Peyer's patch (tissue), 4 donors: ENCODE results near the gene PDGFA. TPM values are rescaled to one million over a fixed set of nuclear protein-coding genes. Genes with fewer than 3 reads are reported as not detected.
A peak's percentile ranks its signal among the peaks of the same experiment; 100 is the strongest.

Experiments used
- DNase-seq, 3 donors: peaks; one replicate each; pipeline ENCODE4 v3.0.0-alpha.2; 2017 to 2019
- H3K27ac ChIP-seq, 4 donors: fragments of 200-600 bp; sonication (generic); one replicate each; pipeline ENCODE4 v1.5.1; 2016 to 2019
- H3K27me3 ChIP-seq, 2 donors: fragments of 200-600 bp; sonication (generic); one replicate each; pipeline ENCODE4 v1.5.1; 2019
- H3K36me3 ChIP-seq, 3 donors: fragments of 200-600 bp; sonication (generic); one replicate each; pipeline ENCODE4 v1.5.1; 2016 to 2019
- H3K4me1 ChIP-seq, 4 donors: fragments of 200-600 bp; sonication (generic); one replicate each; pipeline ENCODE4 v1.5.1; 2016 to 2019
- H3K4me3 ChIP-seq, 4 donors: fragments of 200-600 bp; sonication (generic); 1 replicate in 3 of 4; 2 replicates in 1 of 4; pipeline ENCODE4 v1.5.1; 2016 to 2019; ENCODE audit warnings: mild to moderate bottlenecking in 1 of 4
- H3K9me3 ChIP-seq, 4 donors: fragments of 200-600 bp; sonication (generic); one replicate each; pipeline ENCODE4 v1.5.1; 2016 to 2019; ENCODE audit warnings: mild to moderate bottlenecking in 1 of 4
- POLR2A ChIP-seq, 2 donors: fragments of 450-650 bp; IDR thresholded peaks; one replicate each; pipeline ENCODE4 v1.5.1; 2017; ENCODE audit warnings: antibody characterized with exemption in 2 of 2, mild to moderate bottlenecking in 2 of 2, moderate library complexity in 2 of 2
- total RNA-seq, 4 donors: library from RNA; depleted of rRNA; stranded (reverse); fragments of >200 nt; gene quantifications; one replicate each; pipeline ENCODE4 v1.1.0, GENCODE V29; 2016
- TF ChIP-seq, protein P1 (sequence below), 6 experiments: fragments of 450-650 bp in 4 of 6; fragments of 200-600 bp in 2 of 6; sonication (generic) in 1 of 6; IDR thresholded peaks; one replicate each; pipeline ENCODE4 v1.5.1; 2017 to 2019; ENCODE audit warnings: antibody characterized with exemption in 6 of 6, mild to moderate bottlenecking in 3 of 6, moderate library complexity in 1 of 6

PDGFA gene
- total RNA-seq, 4 donors from 2014 or later = 5.8 to 97.8 (median 59.4) TPM

DNA sequence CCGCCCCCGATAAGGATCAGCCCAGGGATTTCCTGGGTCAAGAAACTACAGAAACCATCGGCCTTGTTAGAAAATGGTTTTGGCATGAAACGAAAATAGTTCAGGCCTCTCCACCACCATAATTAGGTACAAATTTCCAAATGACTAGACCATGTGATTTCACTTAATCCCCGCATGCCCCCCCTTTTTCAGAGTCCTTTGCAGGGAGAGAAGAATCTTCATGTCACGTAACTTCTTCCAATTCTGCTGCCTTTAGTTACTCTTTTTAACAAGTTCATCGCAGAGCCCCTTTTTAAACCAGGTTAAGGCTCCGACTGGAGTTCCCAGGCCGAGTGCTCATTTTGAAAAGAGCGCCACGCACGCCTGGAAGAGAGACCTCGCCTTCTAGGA lies 3.4 kb downstream of the PDGFA start:
- no peak for TF ChIP-seq POLR2A (IDR thresholded peaks at IDR 0.05)
- TF ChIP-seq, protein P1, sequence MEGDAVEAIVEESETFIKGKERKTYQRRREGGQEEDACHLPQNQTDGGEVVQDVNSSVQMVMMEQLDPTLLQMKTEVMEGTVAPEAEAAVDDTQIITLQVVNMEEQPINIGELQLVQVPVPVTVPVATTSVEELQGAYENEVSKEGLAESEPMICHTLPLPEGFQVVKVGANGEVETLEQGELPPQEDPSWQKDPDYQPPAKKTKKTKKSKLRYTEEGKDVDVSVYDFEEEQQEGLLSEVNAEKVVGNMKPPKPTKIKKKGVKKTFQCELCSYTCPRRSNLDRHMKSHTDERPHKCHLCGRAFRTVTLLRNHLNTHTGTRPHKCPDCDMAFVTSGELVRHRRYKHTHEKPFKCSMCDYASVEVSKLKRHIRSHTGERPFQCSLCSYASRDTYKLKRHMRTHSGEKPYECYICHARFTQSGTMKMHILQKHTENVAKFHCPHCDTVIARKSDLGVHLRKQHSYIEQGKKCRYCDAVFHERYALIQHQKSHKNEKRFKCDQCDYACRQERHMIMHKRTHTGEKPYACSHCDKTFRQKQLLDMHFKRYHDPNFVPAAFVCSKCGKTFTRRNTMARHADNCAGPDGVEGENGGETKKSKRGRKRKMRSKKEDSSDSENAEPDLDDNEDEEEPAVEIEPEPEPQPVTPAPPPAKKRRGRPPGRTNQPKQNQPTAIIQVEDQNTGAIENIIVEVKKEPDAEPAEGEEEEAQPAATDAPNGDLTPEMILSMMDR (IDR thresholded peaks at IDR 0.05) = no peak
- H3K4me3 ChIP-seq = peak overlapping the region in 3 of 4 donors; percentile 55 to 79 (median 72)
- H3K27me3 ChIP-seq = no peaks in the 10 kb centered on the region
- DNase-seq = no peak
- H3K4me1 ChIP-seq = peaks cover 3 to 68% (median 25%) of the 10 kb centered on the region in 4 donors
- H3K36me3 ChIP-seq = peaks cover 0 to 7% (median 0%) of the 10 kb centered on the region in 3 donors
- H3K9me3 ChIP-seq = no peaks in the 10 kb centered on the region
- peak overlapping the region in 3 of 4 donors; percentile 85 to 99 (median 95) for H3K27ac ChIP-seq

DNA sequence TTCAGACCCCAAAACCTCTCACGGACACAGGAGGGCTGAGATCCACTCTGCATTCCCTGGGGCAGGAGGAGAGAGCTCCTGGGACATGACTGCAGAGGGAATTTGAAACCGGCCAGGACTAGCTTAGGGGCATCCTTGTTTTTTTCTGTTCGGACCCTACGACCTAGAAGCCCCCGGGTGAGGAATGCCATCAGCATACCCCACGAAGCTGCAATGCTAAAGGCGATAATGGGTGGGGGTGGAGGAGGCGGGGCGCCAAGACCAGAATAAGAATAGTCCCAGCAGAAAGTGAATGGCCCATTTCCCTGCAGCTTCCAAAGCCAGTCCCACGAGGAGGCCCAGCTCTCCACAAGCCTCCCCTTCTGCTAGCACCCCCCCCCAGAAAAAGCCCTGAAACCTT lies 4.0 kb downstream of the PDGFA start:
- H3K27ac ChIP-seq = peak overlapping the region in 2 of 4 donors; percentile 95 to 99
- H3K27me3 ChIP-seq = no peaks in the 10 kb centered on the region
- peak overlapping the region in 1 of 4 donors; percentile 72 for H3K4me3 ChIP-seq
- H3K36me3 ChIP-seq = peaks cover 0 to 13% (median 0%) of the 10 kb centered on the region in 3 donors
- TF ChIP-seq, protein P1 (IDR thresholded peaks at IDR 0.05) = no peak
- TF ChIP-seq POLR2A (IDR thresholded peaks at IDR 0.05) = no peak
- DNase-seq = no peak
- H3K9me3 ChIP-seq = no peaks in the 10 kb centered on the region
- peaks cover 0 to 62% (median 22%) of the 10 kb centered on the region in 4 donors for H3K4me1 ChIP-seq

DNA sequence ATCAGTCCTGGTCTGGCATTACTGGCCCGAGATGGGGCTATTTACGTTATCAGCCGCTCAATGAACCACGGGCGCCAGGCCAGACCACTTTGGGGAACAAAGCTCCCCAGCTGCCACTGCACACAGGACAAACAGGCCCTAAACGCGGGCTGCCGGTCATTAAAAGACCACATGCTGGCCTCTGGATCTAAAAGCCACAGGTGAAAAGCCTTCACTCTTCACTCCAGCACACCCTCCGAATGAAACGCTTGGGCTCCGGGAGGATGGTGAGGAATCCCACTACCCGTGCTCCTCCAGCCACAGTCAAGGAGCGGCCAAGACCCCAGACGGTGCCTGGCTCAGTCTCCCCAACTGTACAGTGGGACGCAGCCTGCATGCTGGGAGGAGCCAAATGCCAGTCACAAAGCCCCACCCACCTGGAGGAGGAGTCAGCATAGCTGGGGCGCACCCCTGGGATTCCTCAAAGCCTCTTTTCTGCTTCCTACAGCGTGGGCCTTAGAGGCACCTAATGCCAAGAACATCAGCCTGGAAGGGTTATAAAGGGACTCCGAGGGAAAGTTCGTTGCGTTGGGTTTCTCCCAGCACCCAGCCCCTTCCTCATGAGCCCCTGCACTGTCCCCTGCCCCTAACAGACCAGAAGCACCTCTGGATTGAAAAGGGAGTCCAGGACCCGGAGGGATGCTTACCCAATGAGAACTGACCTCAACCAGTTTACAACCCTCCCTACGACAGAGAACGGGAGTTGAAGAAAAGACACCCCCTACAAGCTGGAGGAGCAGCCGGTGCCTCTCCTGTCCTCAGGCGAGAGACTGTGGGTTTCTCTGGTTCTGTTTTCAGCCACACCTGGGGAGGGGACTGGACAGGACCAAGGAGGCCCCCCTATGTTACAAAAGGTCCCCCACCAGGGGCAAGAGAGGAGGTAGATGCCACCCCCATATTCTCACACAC lies 4.7 kb downstream of the PDGFA start:
- H3K36me3 ChIP-seq = peaks cover 0 to 17% (median 0%) of the 10 kb centered on the region in 3 donors
- TF ChIP-seq, protein P1 (IDR thresholded peaks at IDR 0.05) = no peak
- TF ChIP-seq POLR2A (IDR thresholded peaks at IDR 0.05) = peak in 1 of 2 donors; percentile 41
- H3K9me3 ChIP-seq = no peaks in the 10 kb centered on the region
- H3K4me1 ChIP-seq = peaks cover 0 to 55% (median 19%) of the 10 kb centered on the region in 4 donors
- H3K27me3 ChIP-seq = no peaks in the 10 kb centered on the region
- peak overlapping the region in 2 of 4 donors; percentile 4 to 72 for H3K4me3 ChIP-seq
- DNase-seq = peak in 2 of 3 donors; percentile 82 to 86
- peak overlapping the region in 2 of 4 donors; percentile 95 to 99 for H3K27ac ChIP-seq

DNA sequence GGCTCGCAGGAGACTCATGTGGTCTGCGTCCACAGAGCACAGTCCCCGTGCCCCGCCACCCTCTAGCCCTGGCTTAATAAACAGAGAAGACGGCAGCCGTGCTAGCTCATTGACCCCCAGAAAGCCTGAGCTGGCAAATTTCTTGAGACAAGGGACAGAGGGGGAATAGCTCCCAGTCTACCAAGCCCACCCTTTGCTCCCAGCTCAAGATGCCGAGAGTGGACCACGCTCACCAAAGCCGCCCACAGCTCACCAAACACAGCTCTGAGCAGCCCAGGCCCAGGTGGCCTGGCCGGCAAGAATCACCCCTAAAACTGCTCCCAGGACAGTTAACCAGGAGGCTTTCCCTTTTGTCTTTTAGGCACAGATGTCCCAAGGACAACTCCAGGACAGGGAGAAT lies 5.4 kb downstream of the PDGFA start:
- TF ChIP-seq, protein P1 (IDR thresholded peaks at IDR 0.05) = no peak
- no peak for TF ChIP-seq POLR2A (IDR thresholded peaks at IDR 0.05)
- H3K27me3 ChIP-seq = no peaks in the 10 kb centered on the region
- H3K36me3 ChIP-seq = peaks cover 0 to 22% (median 0%) of the 10 kb centered on the region in 3 donors
- no peaks in the 10 kb centered on the region for H3K9me3 ChIP-seq
- DNase-seq = no peak
- H3K27ac ChIP-seq = peak overlapping the region in 2 of 4 donors; percentile 95 to 99
- peak overlapping the region in 1 of 4 donors; percentile 4 for H3K4me3 ChIP-seq
- peaks cover 0 to 54% (median 19%) of the 10 kb centered on the region in 4 donors for H3K4me1 ChIP-seq

DNA sequence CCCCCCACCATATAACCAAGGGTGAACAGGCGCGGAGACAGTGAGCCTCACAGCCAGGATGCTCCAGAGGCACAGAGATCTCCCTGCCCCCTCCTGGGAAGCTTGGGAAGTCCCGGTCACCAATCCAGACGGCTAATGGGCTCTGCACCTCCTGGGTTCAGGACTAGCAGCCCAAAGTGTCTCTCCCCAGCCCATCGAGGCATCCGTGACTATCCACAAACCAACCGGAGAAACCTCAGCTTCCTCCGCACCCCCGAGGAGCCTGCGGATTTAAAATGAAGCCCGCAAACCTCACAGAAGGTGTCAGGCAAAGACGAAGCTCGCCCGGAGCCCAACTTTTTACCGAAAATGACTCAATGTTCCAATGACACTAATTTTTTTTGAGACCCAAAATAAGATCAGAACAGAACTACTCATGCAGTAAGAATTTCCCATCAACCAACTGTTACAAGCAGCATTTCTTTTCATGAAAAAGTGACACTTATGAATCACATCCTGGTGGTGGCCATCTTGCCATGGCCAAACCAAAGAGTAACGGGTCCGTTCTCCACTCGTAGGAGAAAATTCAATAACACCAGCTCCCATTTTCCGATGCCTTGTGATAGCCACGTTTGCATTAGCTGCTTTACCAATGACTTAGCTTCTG lies 6.0 kb downstream of the PDGFA start:
- Histone ChIP-seq H3K27ac (peak overlapping the region in 2 of 4 donors; percentile 95 to 99), H3K9me3 (no peaks in the 10 kb centered on the region), H3K36me3 (peaks cover 0 to 27% (median 0%) of the 10 kb centered on the region in 3 donors), H3K4me1 (peaks cover 0 to 54% (median 16%) of the 10 kb centered on the region in 4 donors), H3K27me3 (no peaks in the 10 kb centered on the region), H3K4me3 (peak overlapping the region in 2 of 4 donors; percentile 2 to 8)
- no peak for DNase-seq
- TF ChIP-seq POLR2A (IDR thresholded peaks at IDR 0.05) = no peak
- TF ChIP-seq, protein P1 (IDR thresholded peaks at IDR 0.05) = peak in 1 of 6 experiments; percentile 2
